NT2/D1 (cell line): ENCODE measurements around the gene SERPINB5.

Experiments used
- DNase-seq: peaks from one replicate; pipeline ENCODE4 v3.0.0-alpha.2; 2011; ENCODE audit warnings: low read depth, low spot score
- H3K27me3 ChIP-seq: 2 replicates; pipeline ENCODE4 v1.6.0; 2011; ENCODE audit warnings: mild to moderate bottlenecking; ENCODE audit not compliant: insufficient read length, insufficient read depth
- H3K36me3 ChIP-seq: 2 replicates; pipeline ENCODE4 v1.6.1; 2011; ENCODE audit warnings: mild to moderate bottlenecking, low read length, mixed read lengths; ENCODE audit not compliant: insufficient read depth, insufficient read length
- H3K4me1 ChIP-seq: 2 replicates; pipeline ENCODE4 v1.5.1; 2011; ENCODE audit not compliant: insufficient read depth, insufficient read length
- H3K4me3 ChIP-seq: 2 replicates; pipeline ENCODE4 v1.5.1; 2011; ENCODE audit warnings: low read depth; ENCODE audit not compliant: insufficient read length
- H3K9ac ChIP-seq: 2 replicates; pipeline ENCODE4 v1.6.0; 2011; ENCODE audit warnings: low read depth; ENCODE audit not compliant: insufficient read length
- H3K9me3 ChIP-seq: 2 replicates; pipeline ENCODE4 v1.5.1; 2011; ENCODE audit warnings: mild to moderate bottlenecking, low read length; ENCODE audit not compliant: insufficient read depth
- SUZ12 ChIP-seq: IDR thresholded peaks from 2 replicates; pipeline ENCODE4 v1.6.1; 2011; ENCODE audit not compliant: insufficient read length, insufficient read depth; ENCODE audit errors: extremely low read depth
- YY1 ChIP-seq: IDR thresholded peaks from 2 replicates; pipeline ENCODE4 v1.6.1; 2011; ENCODE audit not compliant: insufficient read length, insufficient read depth
- ZNF274 ChIP-seq: IDR thresholded peaks from 2 replicates; pipeline ENCODE4 v1.6.1; 2011; ENCODE audit warnings: mild to moderate bottlenecking, low read depth, low read length

The SERPINB5 gene

GRCh38 chr18:63480915-63481314 lies 4.2 kb downstream of the SERPINB5 start:
- Histone ChIP-seq H3K9ac (no peak overlapping the region), H3K27me3 (no peaks in the 10 kb centered on the region), H3K4me3 (no peak overlapping the region), H3K9me3 (no peaks in the 10 kb centered on the region), H3K4me1 (no peaks in the 10 kb centered on the region), H3K36me3 (no peaks in the 10 kb centered on the region)
- TF ChIP-seq ZNF274, result no peak
- TF ChIP-seq YY1, result no peak
- TF ChIP-seq SUZ12, result no peak
- no peak for DNase-seq

- no peak overlapping the region for H3K4me3 ChIP-seq
- no peaks in the 10 kb centered on the region for H3K9me3 ChIP-seq
- TF ChIP-seq YY1, result no peak
- no peak for TF ChIP-seq SUZ12
- no peak for TF ChIP-seq ZNF274
- H3K9ac ChIP-seq, result no peak overlapping the region
- H3K27me3 ChIP-seq, result no peaks in the 10 kb centered on the region
- DNase-seq, result no peak
- H3K4me1 ChIP-seq, result no peaks in the 10 kb centered on the region
- H3K36me3 ChIP-seq, result no peaks in the 10 kb centered on the region
These were observed 10.9 kb downstream of the SERPINB5 start for GRCh38 chr18:63487676-63488075.

GRCh38 chr18:63488160-63488559 lies 11.4 kb downstream of the SERPINB5 start:
- Histone ChIP-seq H3K9me3 (no peaks in the 10 kb centered on the region), H3K4me1 (no peaks in the 10 kb centered on the region), H3K9ac (no peak overlapping the region), H3K4me3 (no peak overlapping the region), H3K36me3 (no peaks in the 10 kb centered on the region), H3K27me3 (no peaks in the 10 kb centered on the region)
- TF ChIP-seq ZNF274 (no peak), SUZ12 (no peak), YY1 (no peak)
- no peak for DNase-seq

- Histone ChIP-seq H3K4me3 (no peak overlapping the region), H3K36me3 (no peaks in the 10 kb centered on the region), H3K9ac (no peak overlapping the region), H3K27me3 (no peaks in the 10 kb centered on the region), H3K4me1 (no peaks in the 10 kb centered on the region), H3K9me3 (no peaks in the 10 kb centered on the region)
- TF ChIP-seq ZNF274 (no peak), YY1 (no peak), SUZ12 (no peak)
- no peak for DNase-seq
These were observed 16.1 kb downstream of the SERPINB5 start for GRCh38 chr18:63492851-63493250.

GRCh38 chr18:63495675-63496074 lies 18.9 kb downstream of the SERPINB5 start:
- Histone ChIP-seq H3K9ac (no peak overlapping the region), H3K36me3 (no peaks in the 10 kb centered on the region), H3K4me3 (no peak overlapping the region), H3K4me1 (no peaks in the 10 kb centered on the region), H3K9me3 (no peaks in the 10 kb centered on the region), H3K27me3 (no peaks in the 10 kb centered on the region)
- DNase-seq, result no peak
- TF ChIP-seq SUZ12, result no peak
- TF ChIP-seq YY1, result no peak
- no peak for TF ChIP-seq ZNF274

GRCh38 chr18:63505566-63506335 lies 29.0 kb downstream of the SERPINB5 start:
- no peak overlapping the region for H3K9ac ChIP-seq
- DNase-seq, result peak; percentile 23
- H3K36me3 ChIP-seq, result no peaks in the 10 kb centered on the region
- H3K4me3 ChIP-seq, result no peak overlapping the region
- H3K9me3 ChIP-seq, result no peaks in the 10 kb centered on the region
- H3K27me3 ChIP-seq, result no peaks in the 10 kb centered on the region
- H3K4me1 ChIP-seq, result no peaks in the 10 kb centered on the region
- TF ChIP-seq ZNF274 (no peak), YY1 (no peak), SUZ12 (no peak)

GRCh38 chr18:63506336-63506646 lies 29.5 kb downstream of the SERPINB5 start:
- Histone ChIP-seq H3K4me3 (no peak overlapping the region), H3K27me3 (no peaks in the 10 kb centered on the region), H3K36me3 (no peaks in the 10 kb centered on the region), H3K9me3 (no peaks in the 10 kb centered on the region), H3K9ac (no peak overlapping the region), H3K4me1 (no peaks in the 10 kb centered on the region)
- TF ChIP-seq ZNF274 (no peak), YY1 (no peak), SUZ12 (no peak)
- DNase-seq, result no peak
